ENCODE results near the gene KCNH1.

Gene KCNH1

DNA sequence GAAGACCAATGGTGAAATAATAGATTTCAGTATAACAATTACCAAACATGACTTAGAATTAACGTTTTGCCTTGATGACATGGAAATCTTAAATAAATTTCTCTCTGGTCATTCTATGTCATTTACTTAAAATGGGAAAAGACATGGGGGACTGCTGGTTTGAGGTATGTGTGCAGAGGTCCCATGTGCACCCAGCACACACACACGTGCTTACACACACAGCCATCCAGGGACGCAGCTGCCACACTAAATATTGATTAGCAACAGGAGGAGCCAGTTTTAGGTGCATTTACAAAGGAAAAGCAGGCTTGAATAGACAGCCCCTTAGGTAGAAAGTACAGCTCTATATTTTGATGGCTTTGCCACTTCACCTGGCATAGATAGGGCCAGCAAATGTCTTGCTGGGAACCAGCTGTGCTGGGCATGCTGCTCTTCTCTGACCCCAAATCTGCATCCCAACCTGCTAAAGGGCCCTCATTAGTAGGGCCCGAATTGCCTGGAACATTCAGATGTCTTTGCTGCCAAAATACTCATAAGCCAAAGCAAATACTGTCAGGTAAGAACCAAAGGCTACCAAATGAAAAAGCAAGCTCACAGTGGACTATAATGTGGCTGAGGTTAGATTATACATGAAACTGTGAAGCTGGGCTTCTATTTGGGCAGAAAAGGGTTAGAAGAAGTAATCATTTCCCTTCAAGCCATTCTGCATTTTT, 405.4 kb downstream of the KCNH1 start:
- H3K4me3 ChIP-seq (ENCODE audit: low read length) = no peak overlapping the region
- no peak for TF ChIP-seq ZNF274 (IDR thresholded peaks at IDR 0.05; ENCODE audit: low read depth, low read length)

GRCh38 chr1:210727709-210728108, 406.2 kb downstream of the KCNH1 start:
- H3K4me3 ChIP-seq (ENCODE audit: low read length) = no peak overlapping the region
- no peak for TF ChIP-seq ZNF274 (IDR thresholded peaks at IDR 0.05; ENCODE audit: low read depth, low read length)

GRCh38 chr1:210726621-210727020, 407.3 kb downstream of the KCNH1 start:
- no peak overlapping the region for H3K4me3 ChIP-seq (ENCODE audit: low read length)
- no peak for TF ChIP-seq ZNF274 (IDR thresholded peaks at IDR 0.05; ENCODE audit: low read depth, low read length)

- no peak overlapping the region for H3K4me3 ChIP-seq (ENCODE audit: low read length)
- TF ChIP-seq ZNF274 (IDR thresholded peaks at IDR 0.05; ENCODE audit: low read depth, low read length) = no peak
Observed at GRCh38 chr1:210724768-210725167, 409.2 kb downstream of the KCNH1 start.

DNA sequence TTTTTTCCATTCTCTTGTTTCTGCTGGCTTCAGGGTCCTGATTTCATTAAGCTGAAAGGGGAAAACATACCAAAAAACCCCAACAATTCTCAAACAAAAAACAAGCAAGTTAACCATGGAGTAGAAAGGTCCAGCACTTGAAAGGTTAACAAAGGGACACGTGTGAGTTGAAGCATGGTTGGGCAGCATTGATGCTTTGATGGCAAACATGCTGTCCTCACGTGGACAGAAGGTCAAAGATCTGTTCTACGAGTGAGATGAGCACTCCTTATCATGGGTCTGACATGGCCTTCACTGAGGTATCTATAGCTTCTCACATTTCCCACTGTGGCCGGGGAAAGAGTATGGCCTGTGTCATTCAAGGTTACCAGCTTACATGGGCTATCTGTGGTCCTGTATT, 410.3 kb downstream of the KCNH1 start:
- TF ChIP-seq ZNF274 (IDR thresholded peaks at IDR 0.05; ENCODE audit: low read depth, low read length) = no peak

DNA sequence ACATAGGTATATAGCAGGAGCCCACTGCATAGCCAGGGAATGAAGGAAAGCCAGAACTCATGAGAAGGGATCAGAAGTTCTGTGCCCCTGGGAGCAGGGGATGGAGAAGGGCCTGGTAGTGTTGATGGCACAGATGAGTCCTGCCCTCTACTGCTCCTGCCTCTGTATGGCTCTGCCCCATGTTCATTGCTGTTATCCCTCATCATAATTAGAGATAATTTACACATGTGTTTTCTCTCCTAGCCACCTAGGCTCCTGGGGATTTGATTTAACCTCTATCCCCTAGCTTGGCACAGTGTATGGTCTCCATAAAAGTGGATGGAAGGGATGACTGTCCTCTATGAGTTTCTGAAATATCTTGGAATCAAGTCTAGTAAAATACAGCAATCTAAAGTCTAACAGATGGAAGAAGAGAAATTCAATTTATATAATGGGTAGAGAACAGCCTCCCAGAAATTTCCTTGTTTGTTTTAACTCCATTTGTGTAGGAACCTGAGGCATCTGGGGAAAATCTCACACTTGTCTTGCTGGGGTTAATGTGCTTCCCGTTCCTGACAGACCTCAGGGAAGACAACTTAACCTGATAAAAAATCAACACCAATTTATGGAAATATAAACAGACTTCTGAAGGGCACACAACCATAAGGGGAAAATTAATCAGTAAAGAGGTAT, 411.4 kb downstream of the KCNH1 start:
- H3K4me3 ChIP-seq (ENCODE audit: low read length) = no peak overlapping the region
- TF ChIP-seq ZNF274 (IDR thresholded peaks at IDR 0.05; ENCODE audit: low read depth, low read length) = no peak

More for the DNA sequence above, 410.3 kb downstream of the KCNH1 start:
- H3K4me3 ChIP-seq (ENCODE audit: low read length) = no peak overlapping the region

DNA sequence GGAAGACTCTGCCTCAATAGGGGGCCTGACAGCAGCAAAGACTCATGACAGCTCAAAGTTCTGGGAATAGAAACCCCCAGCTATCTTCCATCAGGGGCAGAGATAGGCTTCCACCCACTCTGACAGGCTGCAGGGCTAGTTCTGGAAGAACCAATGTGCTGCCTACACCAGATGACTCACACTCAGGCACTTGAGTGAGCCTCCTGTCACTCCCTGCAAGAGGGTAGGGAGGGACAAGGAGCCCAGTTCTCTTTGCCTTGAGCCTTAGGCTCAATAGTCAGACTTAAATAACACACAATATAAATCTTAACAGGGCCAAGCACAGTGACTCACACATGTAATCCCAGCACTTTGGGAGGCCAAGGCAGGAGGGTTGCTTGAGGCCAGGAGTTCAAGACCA, 418.9 kb downstream of the KCNH1 start:
- H3K4me3 ChIP-seq (ENCODE audit: low read length) = no peak overlapping the region
- no peak for TF ChIP-seq ZNF274 (IDR thresholded peaks at IDR 0.05; ENCODE audit: low read depth, low read length)

- H3K4me3 ChIP-seq (ENCODE audit: low read length) = no peak overlapping the region
- TF ChIP-seq ZNF274 (IDR thresholded peaks at IDR 0.05; ENCODE audit: low read depth, low read length) = no peak
Observed at GRCh38 chr1:210711825-210712612, 421.9 kb downstream of the KCNH1 start.

GRCh38 chr1:210709701-210710100, 424.2 kb downstream of the KCNH1 start:
- TF ChIP-seq ZNF274 (IDR thresholded peaks at IDR 0.05; ENCODE audit: low read depth, low read length) = no peak
- no peak overlapping the region for H3K4me3 ChIP-seq (ENCODE audit: low read length)

- H3K4me3 ChIP-seq (ENCODE audit: low read length) = no peak overlapping the region
- TF ChIP-seq ZNF274 (IDR thresholded peaks at IDR 0.05; ENCODE audit: low read depth, low read length) = no peak
Observed at GRCh38 chr1:210707300-210708240, 426.4 kb downstream of the KCNH1 start.

- no peak overlapping the region for H3K4me3 ChIP-seq (ENCODE audit: low read length)
- TF ChIP-seq ZNF274 (IDR thresholded peaks at IDR 0.05; ENCODE audit: low read depth, low read length) = no peak
Observed at GRCh38 chr1:210706246-210706645, 427.7 kb downstream of the KCNH1 start.

DNA sequence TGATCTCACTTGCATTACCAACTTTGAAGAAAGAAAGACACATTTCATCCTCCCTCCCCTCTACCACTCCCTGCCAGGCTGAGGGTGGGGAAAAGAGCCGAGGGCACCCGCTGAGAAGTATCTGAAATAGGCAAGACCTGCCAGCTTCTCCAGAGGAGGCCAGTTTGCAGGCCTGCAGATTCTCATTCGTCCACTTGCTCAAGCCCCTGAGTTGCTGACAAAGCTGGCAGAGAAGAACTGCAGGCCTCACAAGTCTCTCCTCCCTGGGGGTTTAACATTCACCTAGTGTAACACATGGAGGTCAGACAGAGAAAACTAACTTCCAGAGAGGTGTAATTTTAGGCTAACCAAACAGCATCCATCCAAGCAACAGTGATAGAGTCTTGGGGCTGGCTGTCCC, 428.9 kb downstream of the KCNH1 start:
- TF ChIP-seq ZNF274 (IDR thresholded peaks at IDR 0.05; ENCODE audit: low read depth, low read length) = no peak
- no peak overlapping the region for H3K4me3 ChIP-seq (ENCODE audit: low read length)

GRCh38 chr1:210703593-210703992, 430.4 kb downstream of the KCNH1 start:
- no peak overlapping the region for H3K4me3 ChIP-seq (ENCODE audit: low read length)
- no peak for TF ChIP-seq ZNF274 (IDR thresholded peaks at IDR 0.05; ENCODE audit: low read depth, low read length)

- no peak for TF ChIP-seq ZNF274 (IDR thresholded peaks at IDR 0.05; ENCODE audit: low read depth, low read length)
- no peak overlapping the region for H3K4me3 ChIP-seq (ENCODE audit: low read length)
Observed at GRCh38 chr1:210702506-210702905, 431.4 kb downstream of the KCNH1 start.
